Right renal cortex interstitium (tissue), 3 donors: ENCODE measurements around the gene ZMYND10. TPM values are rescaled to one million over a fixed set of nuclear protein-coding genes. Genes with fewer than 3 reads are reported as not detected.

Experiments
- DNase-seq, 3 donors: peaks; one replicate each; pipeline ENCODE4 v3.0.0-alpha.2; 2013; ENCODE audit warnings: low read depth in 3 of 3, low spot score in 2 of 3
- polyA plus RNA-seq, 3 donors: library from polyadenylated mRNA; unstranded; fragments of 120-200 nt; gene quantifications; one replicate each; pipeline ENCODE4 v1.2.1, GENCODE V29; 2013; ENCODE audit not compliant: insufficient read length in 3 of 3

The ZMYND10 gene
- polyA plus RNA-seq, result 1 to 10 TPM; 3.3 to 4.1 (median 3.4) TPM

DNA sequence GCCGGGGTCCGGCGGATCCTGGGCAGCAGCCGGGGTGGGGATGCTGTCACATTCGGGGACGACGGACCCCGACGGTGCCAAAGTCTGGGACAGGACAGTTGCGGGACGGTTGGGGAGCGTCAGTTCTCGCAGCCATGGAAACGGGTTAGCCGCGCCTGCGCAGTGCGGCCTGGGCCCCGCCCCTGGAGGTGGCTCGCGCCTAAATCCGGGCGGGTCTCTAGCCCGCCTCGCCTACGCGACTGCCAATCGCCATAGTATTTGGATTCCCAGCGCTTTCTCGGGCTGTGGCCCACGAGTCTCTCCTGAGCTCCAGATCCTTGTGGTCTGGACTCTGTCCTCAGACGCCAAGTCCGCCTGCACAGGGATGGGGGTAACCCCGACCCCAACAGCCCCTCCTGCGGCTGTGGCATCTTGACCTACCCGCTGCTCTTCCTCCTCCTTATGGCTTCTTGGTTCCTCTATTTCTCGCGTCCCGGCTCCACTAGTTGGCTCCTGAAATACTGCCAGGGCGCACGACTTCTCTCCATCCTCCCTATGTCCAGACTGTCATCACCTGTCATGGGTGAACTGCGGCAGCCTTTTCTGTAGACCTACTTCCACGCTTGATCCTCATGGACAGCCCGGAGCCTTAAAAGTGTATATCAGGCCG is at the start of gene ZMYND10:
Gene ZMYND10, minus strand, starts transcription at position 147 of the 649 bp plus-strand sequence. CDS start 153 bp downstream, outside the sequence.
- no peak for DNase-seq

DNA sequence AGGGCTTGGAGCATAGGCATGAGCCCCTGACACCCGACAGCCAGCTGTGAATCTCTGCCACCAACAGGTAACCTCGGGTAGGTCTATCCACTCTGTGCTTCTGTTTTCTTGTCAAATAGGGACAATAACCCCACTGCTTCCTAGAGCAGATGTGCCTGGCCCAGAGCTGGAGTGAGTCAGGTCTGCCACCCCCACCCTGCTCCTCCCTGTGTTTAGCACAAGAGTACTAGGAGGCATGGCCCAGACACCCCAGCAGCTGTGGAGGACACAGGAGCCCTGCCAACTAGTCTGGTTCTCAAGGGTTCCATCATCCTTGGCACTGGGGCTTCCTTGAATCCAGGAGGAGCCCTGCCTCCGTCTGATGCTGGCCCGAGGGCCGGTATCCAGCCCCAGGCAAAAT is 47.5 kb upstream of the ZMYND10 start:
- no peak for DNase-seq

DNA sequence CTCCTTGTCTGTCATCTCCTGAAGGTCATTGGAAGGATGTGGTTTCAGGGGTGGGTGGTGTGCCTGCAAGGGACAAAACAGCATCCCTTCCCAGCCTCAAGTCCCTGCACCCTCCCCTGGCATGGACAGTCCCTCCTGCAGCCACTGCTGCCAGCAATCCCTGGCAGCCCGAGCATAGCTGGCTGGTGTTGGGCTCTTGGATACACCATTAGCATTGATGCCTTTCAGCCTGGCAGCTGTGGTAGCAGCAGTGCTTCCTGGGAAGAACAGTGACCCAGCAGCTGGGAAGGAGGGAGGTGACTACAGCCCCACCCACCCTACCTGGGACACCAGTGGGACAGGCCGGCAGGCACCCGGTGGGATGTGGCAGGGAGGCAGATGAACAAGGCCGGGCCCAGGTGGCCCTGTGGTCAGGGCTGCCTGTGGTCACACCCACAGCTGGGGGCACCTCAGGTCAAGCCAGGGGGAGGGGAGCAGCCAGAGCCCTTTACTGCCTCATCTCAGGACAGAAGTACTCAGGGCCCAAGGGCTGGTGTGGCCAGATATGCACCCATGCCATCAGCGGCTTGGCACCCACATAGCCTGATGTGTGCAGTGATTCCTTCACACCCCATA is 46.7 kb upstream of the ZMYND10 start:
- DNase-seq, result no peak

DNA sequence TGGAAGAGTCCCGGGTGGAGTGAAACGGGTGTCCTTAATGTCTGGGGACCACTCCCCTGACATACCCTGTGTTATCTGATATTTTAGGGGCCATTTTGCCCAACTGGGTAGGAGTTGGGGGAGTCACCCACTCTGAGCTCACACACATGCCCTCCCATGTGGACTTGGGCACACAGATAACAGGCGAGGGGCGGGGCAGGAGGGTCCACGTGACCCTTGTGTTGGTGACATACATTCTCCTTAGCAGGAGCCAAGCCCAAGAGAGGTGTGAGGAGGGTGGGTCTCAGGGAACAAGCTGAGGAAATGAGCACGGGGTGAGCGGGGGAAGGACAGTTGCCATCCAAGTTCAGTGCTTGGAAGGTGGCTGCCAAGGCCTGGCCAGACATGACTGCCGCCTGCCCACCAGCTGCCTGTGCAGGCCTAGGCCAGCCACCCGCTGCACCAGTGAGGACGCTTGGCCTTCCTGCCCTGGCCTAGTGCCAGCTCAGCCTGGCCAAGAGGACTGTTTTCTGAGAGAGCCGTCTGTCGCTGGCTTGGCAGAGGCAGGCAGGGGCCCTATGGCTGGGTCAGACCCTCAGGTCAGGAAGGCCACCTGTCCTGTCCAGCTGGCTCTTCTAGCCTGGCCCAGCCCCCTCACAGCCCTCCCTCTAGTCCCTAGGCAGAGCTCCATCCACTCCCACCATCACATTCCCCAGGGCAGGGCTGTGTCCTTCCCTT is 45.1 kb upstream of the ZMYND10 start:
- no peak for DNase-seq

DNA sequence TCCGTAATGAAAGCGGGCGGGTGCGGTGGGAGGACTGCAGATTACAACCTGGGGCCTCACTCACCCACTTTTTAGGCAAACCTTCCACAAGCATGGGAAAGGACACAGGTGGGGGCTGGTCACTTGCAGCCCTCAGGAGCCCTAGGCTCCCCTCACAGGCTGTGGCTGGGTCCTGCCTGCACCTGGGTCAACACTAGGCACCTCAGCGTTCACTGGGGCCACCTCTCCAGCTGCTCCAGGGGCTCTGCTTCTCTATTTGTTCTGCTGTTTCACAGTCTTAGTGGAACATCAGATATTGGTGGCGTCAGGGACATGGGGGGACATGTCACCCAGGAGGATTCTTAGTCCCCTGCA is 43.9 kb upstream of the ZMYND10 start:
- no peak for DNase-seq

DNA sequence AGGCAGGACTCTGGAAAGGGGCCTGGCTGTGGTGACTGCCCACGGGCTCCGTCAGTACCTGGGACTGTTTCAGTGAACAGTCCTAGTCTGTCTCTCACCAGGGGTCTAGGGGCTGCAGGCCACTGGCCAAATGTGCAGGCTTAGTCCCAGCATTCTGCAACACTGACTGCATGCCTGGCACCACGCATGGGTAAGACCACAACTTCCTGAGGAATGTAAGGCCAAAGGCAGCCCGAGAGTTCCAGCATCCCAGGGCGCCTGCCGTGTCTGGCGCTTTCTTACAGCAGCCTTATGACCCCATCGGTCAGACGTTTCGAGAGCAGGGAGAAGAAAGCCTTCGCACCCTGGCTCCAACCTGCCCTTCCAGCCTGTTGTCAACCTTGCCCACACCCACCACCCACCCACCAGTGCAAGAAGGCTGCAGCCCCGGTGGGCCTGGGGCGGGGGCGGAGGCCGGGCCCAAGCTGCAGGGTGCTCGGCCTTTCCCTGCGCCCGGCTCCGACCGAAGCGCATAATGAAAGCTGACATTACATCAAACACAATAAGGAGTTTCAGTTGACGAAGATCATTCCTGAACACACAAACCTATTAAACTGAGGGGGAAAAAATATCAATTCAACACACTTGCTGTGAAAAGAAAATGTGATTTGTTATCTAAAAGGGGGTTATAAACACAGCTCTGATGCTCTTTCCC is 43.3 kb upstream of the ZMYND10 start:
- no peak for DNase-seq

DNA sequence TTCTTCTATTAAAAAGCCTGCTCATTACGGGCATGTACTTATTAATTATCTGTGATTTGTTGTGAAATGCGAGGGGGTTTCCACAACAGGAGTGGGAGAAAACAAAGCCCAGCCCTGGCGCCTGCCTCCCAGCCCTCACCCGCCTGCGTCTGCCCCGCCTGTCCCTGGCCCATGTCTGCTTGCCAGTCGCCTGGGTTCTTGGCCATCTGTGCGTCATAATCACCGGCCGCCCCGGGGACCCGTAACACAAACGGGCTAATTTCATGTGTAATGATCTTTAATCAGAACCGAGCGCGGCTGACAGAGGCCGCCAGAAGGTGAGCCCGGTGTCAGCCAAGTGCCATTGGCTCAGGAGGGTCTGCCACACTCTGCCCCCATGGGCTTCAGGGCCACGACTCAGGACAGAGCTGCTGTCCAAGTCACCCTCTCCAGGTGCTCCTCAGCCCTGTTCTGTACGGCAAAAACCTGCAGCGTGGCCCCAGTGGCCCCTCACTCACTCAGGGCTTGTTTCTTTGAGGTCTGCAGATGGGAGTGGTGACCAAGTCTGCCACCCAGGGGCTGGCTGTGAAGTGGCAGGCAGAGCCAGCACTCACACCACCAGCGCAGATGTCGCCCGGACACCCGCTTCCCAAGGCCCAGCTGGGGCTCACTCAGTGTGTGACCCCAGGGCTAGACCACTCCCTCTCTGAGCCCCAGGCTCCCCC is 42.6 kb upstream of the ZMYND10 start:
- DNase-seq, result no peak

DNA sequence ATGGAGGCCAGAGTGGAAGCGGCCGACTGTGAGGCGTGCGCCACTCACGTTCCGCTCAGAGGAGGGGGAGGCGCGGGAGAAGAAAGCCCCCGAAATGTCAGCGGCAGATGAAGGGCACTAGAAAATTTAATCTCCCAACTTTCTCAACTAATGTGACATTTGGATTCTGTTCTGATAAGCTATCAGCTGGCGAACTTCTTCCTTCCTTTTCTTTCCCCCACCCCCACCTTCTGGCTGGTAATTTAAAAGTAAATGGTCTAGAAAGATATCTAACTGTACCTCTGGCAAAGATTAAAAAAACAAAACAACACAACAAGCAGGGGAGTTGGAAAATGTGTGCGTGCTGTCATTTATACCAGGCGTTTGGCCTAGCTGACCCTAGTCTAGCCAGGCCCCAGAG is 40.2 kb upstream of the ZMYND10 start:
- no peak for DNase-seq

DNA sequence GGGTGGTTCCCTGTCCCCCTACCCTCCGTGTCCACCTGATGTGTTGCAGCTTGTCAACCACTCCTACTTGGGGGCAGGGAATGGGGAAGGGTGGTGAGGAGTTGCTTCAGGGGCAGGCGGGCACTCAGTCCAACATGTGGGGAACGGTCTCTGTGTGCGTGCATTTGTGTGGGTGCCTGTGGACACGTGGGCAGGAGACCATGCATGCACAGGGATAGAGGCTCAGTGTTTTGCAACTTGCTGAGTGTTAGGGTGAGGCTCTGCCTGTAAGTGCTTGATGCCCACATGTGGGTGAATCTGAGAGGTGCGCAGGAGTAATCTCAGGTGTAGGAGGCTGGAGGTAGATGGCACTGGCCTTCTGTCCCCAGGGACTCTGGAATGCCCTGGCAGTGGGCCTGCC is 38.2 kb upstream of the ZMYND10 start:
- DNase-seq, result no peak

DNA sequence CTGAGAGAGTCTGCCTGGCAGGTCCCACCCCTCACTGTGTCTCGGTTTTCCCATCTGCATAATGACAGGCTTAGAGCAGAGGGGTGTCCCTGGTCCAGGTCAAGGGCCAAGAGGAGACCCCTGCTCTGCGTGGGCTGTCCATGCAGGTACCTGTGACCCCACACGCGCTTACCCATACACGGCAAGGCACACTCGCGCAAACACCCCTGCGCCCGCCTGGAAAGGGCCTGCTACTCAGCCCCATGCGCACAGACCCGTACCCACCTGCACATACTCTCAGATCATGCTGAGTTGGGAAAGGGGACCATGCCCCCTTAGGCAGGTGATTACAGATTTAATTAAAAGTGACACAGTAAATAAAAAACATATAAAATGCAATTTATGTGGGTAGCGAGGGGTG is 37.2 kb upstream of the ZMYND10 start:
- DNase-seq, result no peak

DNA sequence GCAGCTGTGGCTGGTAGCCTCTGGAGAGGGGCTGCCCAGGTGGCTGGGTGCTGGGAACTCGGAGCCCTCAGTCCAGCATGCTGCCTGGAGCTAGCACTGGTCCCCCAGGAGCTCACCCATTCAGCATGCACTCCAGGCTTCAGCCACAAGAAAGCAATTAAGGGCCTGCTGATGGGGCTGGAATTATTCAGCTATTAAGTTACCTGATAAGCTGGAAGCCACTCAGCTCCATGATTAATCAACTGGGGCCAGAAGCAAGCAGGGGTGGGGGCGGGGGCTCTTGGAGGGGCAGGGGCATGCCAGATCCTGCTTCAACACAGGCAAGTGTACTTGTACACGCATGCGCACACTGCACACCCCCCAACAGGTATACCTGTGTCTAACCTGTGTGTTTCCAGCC is 35.9 kb upstream of the ZMYND10 start:
- no peak for DNase-seq

DNA sequence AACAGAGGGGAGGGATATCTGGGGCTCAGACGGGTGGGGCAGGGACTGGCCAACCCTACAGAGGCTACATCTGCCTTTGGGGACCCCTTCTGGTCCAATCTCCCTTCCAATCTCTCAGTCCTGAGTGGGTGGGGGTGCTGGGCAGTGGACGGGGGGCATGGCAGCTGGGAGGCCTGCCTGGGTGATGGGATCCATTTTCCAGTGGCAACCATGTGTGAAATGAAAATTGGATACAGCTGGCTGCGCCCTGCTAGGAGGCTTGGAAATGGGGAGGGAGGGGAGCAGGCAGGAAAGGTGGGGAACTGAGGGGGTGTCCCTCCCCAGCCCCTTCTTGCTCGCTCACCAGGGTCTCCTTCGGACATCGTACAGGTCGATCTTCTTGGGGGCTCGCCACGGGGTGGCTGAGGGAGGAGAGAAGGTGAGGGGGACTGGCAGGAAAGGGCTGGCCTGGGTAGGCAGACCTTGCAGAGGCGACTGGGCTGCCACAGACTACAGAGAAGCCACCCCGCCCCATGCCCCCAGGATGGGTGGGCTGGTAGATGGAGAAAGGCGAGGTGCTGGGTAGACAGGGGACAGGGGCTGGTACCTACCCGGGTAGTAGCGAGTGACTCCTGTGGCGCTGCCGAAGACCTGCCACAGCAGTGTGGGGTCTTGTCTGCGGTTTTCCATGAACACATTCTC is 35.0 kb upstream of the ZMYND10 start:
- DNase-seq, result no peak

DNA sequence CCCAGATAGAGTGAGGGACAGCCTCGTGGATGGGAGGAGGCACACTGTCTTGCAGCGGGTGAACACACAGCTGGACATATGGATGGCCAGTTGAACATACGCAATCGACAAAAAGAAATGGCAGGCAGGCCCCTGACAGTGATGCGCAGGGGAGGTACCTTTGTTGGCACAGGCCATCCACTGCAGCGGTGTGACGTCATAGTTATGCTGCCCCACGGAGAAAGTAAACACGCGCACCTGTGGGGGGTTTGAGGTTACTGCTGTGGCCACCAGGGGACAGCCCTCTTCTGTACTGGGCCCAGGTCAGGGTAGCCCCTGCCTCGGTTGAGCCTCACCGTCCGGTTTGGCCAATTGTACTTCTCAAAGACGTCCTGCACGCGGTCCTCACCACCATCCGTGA is 33.2 kb upstream of the ZMYND10 start:
- DNase-seq, result no peak

DNA sequence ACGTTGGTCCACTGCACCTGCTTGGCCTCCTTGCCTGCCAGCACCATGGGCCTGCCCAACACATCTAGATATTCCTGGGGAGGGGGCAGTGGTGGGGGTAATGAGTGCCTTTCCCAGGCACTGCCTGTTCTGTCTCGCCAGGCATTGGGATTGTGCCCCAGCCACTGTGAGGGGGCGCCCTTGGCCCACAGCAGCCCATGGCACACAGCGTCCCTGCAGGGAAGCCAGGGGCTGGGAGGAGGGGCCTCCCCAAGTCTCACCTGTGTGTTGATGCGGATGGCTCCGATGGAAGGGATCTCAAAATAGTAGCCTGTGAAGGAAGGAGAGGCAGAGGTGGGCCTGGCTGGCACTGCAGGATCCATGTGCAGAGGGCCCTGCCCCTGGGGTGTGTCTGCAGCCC is 32.5 kb upstream of the ZMYND10 start:
- no peak for DNase-seq

DNA sequence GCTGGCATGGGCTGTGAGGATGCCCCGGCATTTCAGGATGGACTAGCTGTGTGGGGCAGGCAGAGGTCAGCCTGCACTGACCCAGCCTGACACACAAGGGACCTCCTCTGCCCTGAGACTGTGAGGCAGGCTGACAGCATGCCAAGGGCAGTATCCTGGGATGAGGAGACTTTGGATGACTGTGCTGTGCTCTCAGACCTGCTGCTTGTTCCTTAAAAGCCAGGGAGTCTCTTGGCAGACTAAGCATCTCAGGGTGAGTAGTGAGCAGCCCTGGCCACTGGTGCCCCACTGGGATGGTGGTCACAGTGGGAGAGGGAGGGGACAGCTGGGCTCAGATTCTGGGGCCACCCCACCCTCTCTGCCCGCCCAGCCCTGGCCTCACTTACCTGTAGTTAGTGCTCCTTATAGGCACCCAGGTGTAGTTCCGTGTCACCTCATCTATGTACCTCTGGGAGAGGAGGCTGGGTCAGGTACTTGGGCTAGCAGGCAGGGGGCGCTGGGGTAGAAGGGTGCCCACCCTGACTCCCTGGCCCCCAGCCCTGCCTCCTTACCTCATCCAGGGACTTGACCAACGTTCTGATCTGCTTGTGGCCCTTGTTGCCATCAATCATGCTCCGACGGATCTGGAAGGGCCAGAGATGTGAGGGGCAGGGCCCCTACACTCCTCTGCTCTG is 29.9 kb upstream of the ZMYND10 start:
- no peak for DNase-seq

DNA sequence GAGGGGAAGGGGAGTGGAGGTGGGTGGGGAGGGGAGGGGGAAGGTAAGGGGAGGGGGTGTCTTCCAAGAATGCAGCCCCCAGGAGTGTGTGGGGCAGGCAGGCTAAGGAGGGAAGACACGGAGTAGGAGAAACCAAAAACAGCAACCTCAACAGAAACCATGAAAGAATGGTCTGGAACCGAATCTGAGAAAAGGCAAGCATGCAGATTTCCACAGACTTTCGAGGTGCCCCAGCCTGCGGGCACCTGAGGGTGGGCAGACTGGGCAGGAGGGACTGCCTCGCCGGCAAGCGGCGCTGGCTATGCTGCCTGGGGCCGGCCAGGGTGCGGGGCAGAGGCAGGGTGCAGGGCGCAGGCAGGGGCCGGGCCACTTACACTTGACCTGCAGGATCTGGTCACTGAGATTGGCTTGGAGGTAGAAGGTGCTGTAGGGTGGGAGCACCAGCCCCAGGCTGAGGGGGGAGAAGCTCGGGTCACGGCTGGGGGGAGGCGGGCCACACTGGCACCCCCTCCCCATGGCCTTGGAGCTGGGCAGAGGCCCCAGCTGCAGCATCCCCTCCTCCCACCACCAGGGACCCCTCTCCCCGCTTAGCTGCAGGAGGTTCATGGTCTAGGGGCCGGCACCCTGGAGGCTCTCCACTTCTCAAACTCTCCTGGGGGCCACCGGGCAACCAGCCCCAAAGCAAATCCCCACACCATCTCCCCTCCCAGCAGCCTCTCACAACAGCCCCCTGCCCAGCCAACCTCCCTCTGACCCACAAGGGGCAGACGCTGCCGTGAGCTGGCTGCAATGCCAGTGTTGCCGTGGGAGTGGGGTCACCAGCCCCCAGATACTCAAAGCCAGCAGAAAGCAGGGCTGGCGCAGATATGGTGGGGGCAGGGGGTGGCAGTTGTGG is 29.1 kb upstream of the ZMYND10 start:
- DNase-seq, result no peak

DNA sequence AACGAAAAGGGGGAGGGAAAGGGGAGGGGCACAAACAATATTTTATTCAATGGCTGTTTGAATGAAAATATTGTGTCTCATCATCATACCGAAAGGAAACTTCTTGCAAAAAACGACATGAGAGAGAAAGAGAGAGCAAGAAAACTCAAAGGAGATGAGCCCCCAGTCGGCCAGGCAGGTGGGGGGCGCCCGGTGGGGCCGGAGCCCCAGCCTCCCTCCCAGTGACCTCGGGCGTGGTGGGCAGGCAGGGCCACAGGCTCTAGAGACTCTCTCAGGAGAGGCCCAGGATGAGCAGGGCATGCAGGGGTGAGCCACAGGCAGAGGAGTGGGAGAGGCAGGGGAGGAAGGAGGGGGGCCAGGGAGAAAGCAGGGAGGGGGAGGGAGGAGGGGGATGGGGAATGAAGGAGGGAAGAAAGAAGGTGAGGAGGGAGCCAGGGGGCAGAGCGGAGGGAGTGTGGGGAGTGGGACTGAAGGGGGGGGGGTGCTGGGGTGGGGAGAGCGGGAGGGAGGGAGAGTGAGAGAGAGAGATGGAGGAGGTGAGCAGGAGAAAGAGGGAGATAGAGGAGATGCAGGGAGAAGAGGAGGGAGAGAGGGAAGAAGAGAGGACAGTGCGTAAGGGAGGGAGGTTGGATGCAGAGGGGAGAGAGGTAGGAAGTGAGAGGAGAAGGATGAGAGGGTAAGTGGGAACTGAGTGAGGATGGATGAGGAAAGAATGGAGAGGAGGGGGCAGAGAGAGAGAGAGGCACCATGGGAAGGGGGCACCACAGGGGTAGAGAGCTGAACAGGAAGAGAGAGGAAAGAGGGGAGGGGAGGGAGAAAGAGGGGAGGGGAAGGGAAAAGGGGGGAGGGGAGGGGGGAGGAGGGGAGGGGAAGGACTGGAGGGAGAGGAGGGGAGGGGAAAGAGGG is 27.9 kb upstream of the ZMYND10 start:
- no peak for DNase-seq

DNA sequence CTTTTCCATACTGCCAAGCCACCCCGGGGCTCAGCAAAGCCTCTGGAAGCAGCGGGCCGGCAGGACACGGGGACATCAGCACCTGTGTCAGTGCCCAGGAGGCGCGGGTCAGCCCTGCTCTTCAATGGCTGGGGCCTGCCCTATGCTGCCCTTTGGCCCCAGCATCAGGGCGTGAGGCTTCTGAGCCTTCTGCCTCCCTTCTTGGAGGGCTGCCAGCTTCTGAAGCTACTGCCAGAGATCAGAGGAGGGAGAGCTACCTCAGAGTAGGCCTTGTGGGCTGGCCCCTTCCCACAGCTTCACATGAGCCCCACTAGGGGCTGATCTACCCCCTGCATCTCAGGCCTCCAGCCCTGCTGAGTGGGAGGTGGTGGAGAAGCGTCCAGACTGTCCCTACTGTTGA is 26.8 kb upstream of the ZMYND10 start:
- no peak for DNase-seq
